ENCODE measurements around the gene TCEA2. TPM values are rescaled to one million over a fixed set of nuclear protein-coding genes. Genes with fewer than 3 reads are reported as not detected.

The TCEA2 gene
- total and polyA plus RNA-seq, 2 of the 13 experiments (the other 11 are each of a cell fraction or from before 2014, with no cell fraction given): 28.1 to 33.7 TPM

GRCh38 chr20:64023361-64024140 is 39.4 kb upstream of the TCEA2 start (continued):
- TF ChIP-seq ZNF407 (CRISPR knock-in tag; IDR thresholded peaks at IDR 0.05; ENCODE audit: not compliant biosample characterization) (no peak), NAIF1 (CRISPR knock-in tag; IDR thresholded peaks at IDR 0.05; ENCODE audit: borderline replicate concordance) (no peak), NR2F6 (IDR thresholded peaks at IDR 0.05) (peak; percentile 82; the same call in 1 of the 2 replicates), NR2F6 (CRISPR knock-in tag; IDR thresholded peaks at IDR 0.05) (peak; percentile 86), TFDP1 (CRISPR knock-in tag; IDR thresholded peaks at IDR 0.05; ENCODE audit: borderline replicate concordance) (no peak; the same call in 1 of the 2 replicates), SPEN (CRISPR knock-in tag; IDR thresholded peaks at IDR 0.05; ENCODE audit: low read depth) (no peak; the same call in 1 of the 2 replicates), SNAPC5 (CRISPR knock-in tag; IDR thresholded peaks at IDR 0.05; ENCODE audit: borderline replicate concordance) (no peak), ASH2L (IDR thresholded peaks at IDR 0.05; ENCODE audit: insufficient read length, low read depth, low read length) (no peak), GATAD2A (CRISPR knock-in tag; IDR thresholded peaks at IDR 0.05) (no peak), ZBTB7B (CRISPR knock-in tag; IDR thresholded peaks at IDR 0.05) (peak; percentile 49; the same call in 1 of the 2 replicates), ZNF251 (CRISPR knock-in tag; IDR thresholded peaks at IDR 0.05) (no peak), ZBTB1 (CRISPR knock-in tag; IDR thresholded peaks at IDR 0.05; ENCODE audit: borderline replicate concordance) (0 out of 2 replicates have a peak, but pooled peaks have one; percentile 20), ARID5B (CRISPR knock-in tag; IDR thresholded peaks at IDR 0.05) (no peak), FOXC1 (CRISPR knock-in tag; IDR thresholded peaks at IDR 0.05; ENCODE audit: borderline replicate concordance) (peak; percentile 62; the same call in 1 of the 2 replicates)
